ENCODE data around the gene SLC23A2. TPM values are rescaled to one million over a fixed set of nuclear protein-coding genes. Genes with fewer than 3 reads are reported as not detected.

Gene SLC23A2
- total RNA-seq, 4 donors from 2014 or later, result 5.0 to 11.6 (median 7.9) TPM

- TF ChIP-seq POLR2AphosphoS5 (IDR thresholded peaks at IDR 0.05) (no peak), POLR2A (IDR thresholded peaks at IDR 0.05) (no peak), EP300 (IDR thresholded peaks at IDR 0.05; ENCODE audit: low read depth) (no peak), CTCF (IDR thresholded peaks at IDR 0.05) (no peak)
- no peak for DNase-seq
- H3K9me3 ChIP-seq, result no peaks in the 10 kb centered on the region
- no peak overlapping the region for H3K4me3 ChIP-seq
- 77 to 83% methylated on average over 13 to 18 of the region's 18 CpGs for WGBS, 2 donors (ENCODE audit: low coverage in 1 of 2)
- H3K4me1 ChIP-seq, result peaks cover 0 to 15% (median 0%) of the 10 kb centered on the region in 4 donors
- intact Hi-C loops (cut with DNase I; ENCODE audit: low total_unique reads), result no loop called here
- no peaks in the 10 kb centered on the region for H3K27me3 ChIP-seq
- in situ Hi-C loops (cut with MboI; ENCODE audit: low pct_ligation_motif_present in 1 of 4, low pct_unique_long_range_greater_than_20kb in 1 of 4, low sequenced_read_pairs in 3 of 4), result no loop called here
- no peak overlapping the region for H3K27ac ChIP-seq
- H3K36me3 ChIP-seq, result no peaks in the 10 kb centered on the region
Measured at GRCh38 chr20:4805663-4806449, 195.5 kb downstream of the SLC23A2 start.

- no peaks in the 10 kb centered on the region for H3K4me1 ChIP-seq
- TF ChIP-seq POLR2AphosphoS5 (IDR thresholded peaks at IDR 0.05) (no peak), EP300 (IDR thresholded peaks at IDR 0.05; ENCODE audit: low read depth) (no peak), POLR2A (IDR thresholded peaks at IDR 0.05) (no peak), CTCF (IDR thresholded peaks at IDR 0.05) (no peak)
- peaks cover 0 to 4% (median 0%) of the 10 kb centered on the region in 4 donors for H3K36me3 ChIP-seq
- H3K27ac ChIP-seq, result peak overlapping the region in 1 of 4 donors; percentile 8
- H3K4me3 ChIP-seq, result no peak overlapping the region
- no peak for DNase-seq
- in situ Hi-C loops (cut with MboI; ENCODE audit: low pct_ligation_motif_present in 1 of 4, low pct_unique_long_range_greater_than_20kb in 1 of 4, low sequenced_read_pairs in 3 of 4), result no loop called here
- H3K9me3 ChIP-seq, result no peaks in the 10 kb centered on the region
- intact Hi-C loops (cut with DNase I; ENCODE audit: low total_unique reads), result no loop called here
- H3K27me3 ChIP-seq, result no peaks in the 10 kb centered on the region
- WGBS, 2 donors (ENCODE audit: low coverage in 1 of 2), result 65 to 67% methylated on average over 3 of the region's 3 CpGs
Measured at GRCh38 chr20:4802527-4802926, 198.8 kb downstream of the SLC23A2 start.

Small RNAs within 50 kb of the gene (small RNA-seq; reads per million reads assigned to genes)
- gene AL121890.1 (0 reads per million in 4 donors), gene RF00322 (0 reads per million in 4 donors)

Other genes starting within 250 kb of the SLC23A2 start
- gene RASSF2, start 177.9 kb downstream of the SLC23A2 start, total RNA-seq, result 10 to 100 TPM in 3 of 4 donors, 1 to 10 TPM in 1; 6.6 to 15.3 (median 11.7) TPM
- gene TMEM230, start 111.6 kb upstream of the SLC23A2 start, total RNA-seq, result 10 to 100 TPM; 10.1 to 83.4 (median 40.9) TPM
- gene PCNA, start 118.4 kb upstream of the SLC23A2 start, total RNA-seq, result 10 to 100 TPM; 18.3 to 56.7 (median 38.2) TPM
- 10 to 100 TPM; 26.9 to 60.1 (median 30.3) TPM for gene CDS2, start 125.5 kb upstream of the SLC23A2 start, total RNA-seq